ENCODE results near the gene NET1. TPM values are rescaled to one million over a fixed set of nuclear protein-coding genes. Genes with fewer than 3 reads are reported as not detected.
"Not testable (repeated sequence)": the region's sequence is repeated elsewhere in the genome, so short reads cannot be mapped to it uniquely, and the experiment has no call there.

Gene NET1
- total and polyA plus RNA-seq, 2 experiments from 2014 or later = 62.5 to 96.4 TPM

DNA sequence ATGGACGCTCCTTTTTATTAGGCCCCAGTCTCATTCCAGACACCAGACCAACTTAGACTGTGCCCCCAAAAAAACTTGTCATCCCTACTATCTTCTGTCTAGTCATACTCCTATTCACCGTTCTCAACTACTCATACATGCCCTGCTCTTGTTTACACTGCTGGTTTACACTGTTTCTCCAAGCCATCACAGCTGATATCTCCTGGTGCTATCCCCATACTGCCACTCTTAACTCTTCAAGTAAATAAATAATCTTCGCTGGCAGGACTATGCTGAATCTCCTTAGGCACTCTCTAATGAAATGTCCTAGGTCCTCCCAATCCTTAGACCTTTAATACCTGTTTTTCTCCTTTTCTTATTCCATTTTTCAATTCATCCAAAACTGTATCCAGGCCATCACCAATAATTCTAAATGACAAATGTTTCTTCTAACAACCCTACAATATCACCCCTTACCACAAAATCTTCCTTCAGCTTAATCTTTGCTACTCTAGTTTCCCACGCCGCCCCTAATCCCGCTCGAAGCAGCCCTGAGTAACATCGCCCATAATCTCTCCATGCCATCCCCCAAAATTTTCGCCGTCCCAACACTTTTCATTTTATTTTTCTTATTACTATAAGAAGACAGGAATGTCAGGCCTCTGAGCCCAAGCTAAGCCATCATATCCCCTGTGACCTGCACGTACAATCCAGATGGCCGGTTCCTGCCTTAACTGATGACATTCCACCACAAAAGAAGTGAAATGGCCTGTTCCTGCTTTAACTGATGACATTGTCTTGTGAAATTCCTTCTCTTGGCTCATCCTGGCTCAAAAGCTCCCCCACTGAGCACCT lies 63.8 kb downstream of the NET1 start:
- DNase-seq (ENCODE audit: low spot score); H3K4me2 ChIP-seq; H3K9me3 ChIP-seq (ENCODE audit: low read depth); H3K79me2 ChIP-seq; H3K36me3 ChIP-seq (replicated peaks; ENCODE audit: insufficient read depth, low read depth); H4K20me1 ChIP-seq (ENCODE audit: insufficient read depth, poor library complexity, severe bottlenecking); H2AFZ ChIP-seq; H3K9me2 ChIP-seq (replicated peaks; ENCODE audit: insufficient read depth); H3K4me3 ChIP-seq; H3K27me3 ChIP-seq: not testable (repeated sequence)
- Histone ChIP-seq H3K4me1 (ENCODE audit: insufficient read depth) (peaks cover 10% of the 10 kb centered on the region), H3K27ac (peak overlapping the region; percentile 76)
- 81% methylated on average over 12 of the region's 12 CpGs for WGBS (ENCODE audit: low lambda C conversion rate, missing lambda C conversion rate)

DNA sequence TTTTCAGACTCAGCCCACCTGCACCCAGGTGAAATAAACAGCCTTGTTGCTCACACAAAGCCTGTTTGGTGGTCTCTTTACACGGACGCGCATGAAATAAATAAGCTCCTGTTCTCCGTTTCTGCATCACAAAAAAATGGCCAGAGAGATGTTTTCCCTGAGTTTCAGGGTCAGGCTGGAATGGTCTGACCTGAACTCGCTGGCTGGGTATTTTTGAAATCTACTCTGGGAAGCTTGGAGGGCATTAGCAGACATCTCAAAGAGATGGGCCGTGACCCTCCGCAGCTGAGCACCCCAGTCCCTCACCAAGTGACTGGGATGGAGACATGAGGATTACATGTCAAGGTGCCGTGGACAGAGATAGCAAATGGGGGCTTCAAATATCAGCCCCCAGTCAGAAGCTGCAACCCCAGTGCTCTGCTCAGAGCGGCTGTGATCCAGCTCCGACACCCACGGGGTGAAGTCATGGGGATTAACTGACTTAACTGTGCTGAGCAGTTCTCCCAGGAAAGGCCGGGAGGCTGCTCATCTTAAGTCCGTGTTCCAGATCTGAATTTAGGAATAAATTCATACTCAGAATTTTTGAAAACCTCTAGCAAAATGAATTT lies 64.7 kb downstream of the NET1 start:
- peak overlapping the region; percentile 64 for H3K4me2 ChIP-seq
- WGBS (ENCODE audit: low lambda C conversion rate, missing lambda C conversion rate) = 58% methylated on average over 13 of the region's 13 CpGs
- peak overlapping the region; percentile 76 for H3K27ac ChIP-seq

DNA sequence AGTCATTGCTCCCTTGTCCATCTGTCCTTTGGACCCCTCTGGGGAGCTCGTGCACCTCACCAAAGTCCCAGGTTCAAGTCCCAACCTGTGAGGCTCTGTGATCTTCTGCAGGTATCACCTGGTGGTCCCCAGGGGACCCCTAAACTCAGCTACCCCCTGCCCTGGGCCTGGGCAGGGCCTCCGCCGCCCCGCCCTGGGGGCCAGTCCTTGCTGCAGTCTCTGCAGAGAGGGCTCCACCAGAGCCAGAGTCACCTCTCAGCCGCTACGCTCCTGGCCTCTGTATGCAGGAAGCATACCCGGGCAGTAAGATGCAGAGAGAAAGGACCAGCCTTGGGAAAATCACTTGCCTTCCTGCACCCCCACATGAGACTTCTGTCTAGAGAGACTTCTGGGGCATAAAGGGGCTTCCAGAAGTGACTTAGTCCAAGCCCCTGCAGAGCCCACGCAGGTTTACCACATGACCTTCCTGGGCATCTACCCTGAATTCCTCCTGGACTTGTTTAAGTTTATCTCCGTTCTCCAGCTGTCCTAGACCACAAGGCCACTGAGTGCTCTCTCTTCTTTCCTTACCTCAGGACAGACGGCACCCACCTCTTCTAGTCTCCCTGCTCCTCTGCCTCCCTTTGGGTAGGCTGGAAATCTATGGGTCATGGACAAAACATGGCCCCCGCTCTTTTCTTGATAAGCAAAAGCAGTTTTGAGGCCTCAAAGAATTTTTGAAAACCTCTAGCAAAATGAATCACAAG lies 65.8 kb downstream of the NET1 start:
- Histone ChIP-seq H3K9me3 (ENCODE audit: low read depth) (no peaks in the 10 kb centered on the region), H3K36me3 (replicated peaks; ENCODE audit: insufficient read depth, low read depth) (no peaks in the 10 kb centered on the region), H3K9me2 (replicated peaks; ENCODE audit: insufficient read depth) (no peaks in the 10 kb centered on the region), H3K4me1 (ENCODE audit: insufficient read depth) (peaks cover 10% of the 10 kb centered on the region), H3K27ac (peak overlapping the region; percentile 69), H3K27me3 (no peaks in the 10 kb centered on the region), H4K20me1 (ENCODE audit: insufficient read depth, poor library complexity, severe bottlenecking) (no peaks in the 10 kb centered on the region), H3K79me2 (no peaks in the 10 kb centered on the region), H3K4me2 (peak overlapping the region; percentile 64), H3K4me3 (no peak overlapping the region), H2AFZ (no peak overlapping the region)
- DNase-seq (ENCODE audit: low spot score) = no peak
- 89% methylated on average over 11 of the region's 11 CpGs for WGBS (ENCODE audit: low lambda C conversion rate, missing lambda C conversion rate)
- TF ChIP-seq EZH2phosphoT487 (IDR thresholded peaks at IDR 0.05; ENCODE audit: low read depth, severe bottlenecking, unreplicated experiment) (no peak), EZH2 (IDR thresholded peaks at IDR 0.05; ENCODE audit: borderline replicate concordance) (no peak)
- TF ChIP-seq, protein P1, sequence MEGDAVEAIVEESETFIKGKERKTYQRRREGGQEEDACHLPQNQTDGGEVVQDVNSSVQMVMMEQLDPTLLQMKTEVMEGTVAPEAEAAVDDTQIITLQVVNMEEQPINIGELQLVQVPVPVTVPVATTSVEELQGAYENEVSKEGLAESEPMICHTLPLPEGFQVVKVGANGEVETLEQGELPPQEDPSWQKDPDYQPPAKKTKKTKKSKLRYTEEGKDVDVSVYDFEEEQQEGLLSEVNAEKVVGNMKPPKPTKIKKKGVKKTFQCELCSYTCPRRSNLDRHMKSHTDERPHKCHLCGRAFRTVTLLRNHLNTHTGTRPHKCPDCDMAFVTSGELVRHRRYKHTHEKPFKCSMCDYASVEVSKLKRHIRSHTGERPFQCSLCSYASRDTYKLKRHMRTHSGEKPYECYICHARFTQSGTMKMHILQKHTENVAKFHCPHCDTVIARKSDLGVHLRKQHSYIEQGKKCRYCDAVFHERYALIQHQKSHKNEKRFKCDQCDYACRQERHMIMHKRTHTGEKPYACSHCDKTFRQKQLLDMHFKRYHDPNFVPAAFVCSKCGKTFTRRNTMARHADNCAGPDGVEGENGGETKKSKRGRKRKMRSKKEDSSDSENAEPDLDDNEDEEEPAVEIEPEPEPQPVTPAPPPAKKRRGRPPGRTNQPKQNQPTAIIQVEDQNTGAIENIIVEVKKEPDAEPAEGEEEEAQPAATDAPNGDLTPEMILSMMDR (IDR thresholded peaks at IDR 0.05; ENCODE audit: poor library complexity) = no peak

More for the DNA sequence above, 64.7 kb downstream of the NET1 start:
- peak; percentile 56 for DNase-seq (ENCODE audit: low spot score)
- TF ChIP-seq, protein P1 (IDR thresholded peaks at IDR 0.05; ENCODE audit: poor library complexity) = no peak
- TF ChIP-seq EZH2phosphoT487 (IDR thresholded peaks at IDR 0.05; ENCODE audit: low read depth, severe bottlenecking, unreplicated experiment) (no peak), EZH2 (IDR thresholded peaks at IDR 0.05; ENCODE audit: borderline replicate concordance) (no peak)
- H3K9me3 ChIP-seq (ENCODE audit: low read depth) = no peaks in the 10 kb centered on the region
- H3K36me3 ChIP-seq (replicated peaks; ENCODE audit: insufficient read depth, low read depth) = no peaks in the 10 kb centered on the region
- no peaks in the 10 kb centered on the region for H4K20me1 ChIP-seq (ENCODE audit: insufficient read depth, poor library complexity, severe bottlenecking)
- H3K79me2 ChIP-seq = no peaks in the 10 kb centered on the region
- peaks cover 10% of the 10 kb centered on the region for H3K4me1 ChIP-seq (ENCODE audit: insufficient read depth)
- no peak overlapping the region for H2AFZ ChIP-seq
- H3K9me2 ChIP-seq (replicated peaks; ENCODE audit: insufficient read depth) = no peaks in the 10 kb centered on the region
- no peak overlapping the region for H3K4me3 ChIP-seq
- no peaks in the 10 kb centered on the region for H3K27me3 ChIP-seq
